ENCODE data around the gene OSBPL5.
"Not testable (repeated sequence)": the region's sequence is repeated elsewhere in the genome, so short reads cannot be mapped to it uniquely, and the experiment has no call there.

OSBPL5 gene

GRCh38 chr11:3080104-3080503, 85.0 kb downstream of the OSBPL5 start:
- no peak for DNase-seq

DNA sequence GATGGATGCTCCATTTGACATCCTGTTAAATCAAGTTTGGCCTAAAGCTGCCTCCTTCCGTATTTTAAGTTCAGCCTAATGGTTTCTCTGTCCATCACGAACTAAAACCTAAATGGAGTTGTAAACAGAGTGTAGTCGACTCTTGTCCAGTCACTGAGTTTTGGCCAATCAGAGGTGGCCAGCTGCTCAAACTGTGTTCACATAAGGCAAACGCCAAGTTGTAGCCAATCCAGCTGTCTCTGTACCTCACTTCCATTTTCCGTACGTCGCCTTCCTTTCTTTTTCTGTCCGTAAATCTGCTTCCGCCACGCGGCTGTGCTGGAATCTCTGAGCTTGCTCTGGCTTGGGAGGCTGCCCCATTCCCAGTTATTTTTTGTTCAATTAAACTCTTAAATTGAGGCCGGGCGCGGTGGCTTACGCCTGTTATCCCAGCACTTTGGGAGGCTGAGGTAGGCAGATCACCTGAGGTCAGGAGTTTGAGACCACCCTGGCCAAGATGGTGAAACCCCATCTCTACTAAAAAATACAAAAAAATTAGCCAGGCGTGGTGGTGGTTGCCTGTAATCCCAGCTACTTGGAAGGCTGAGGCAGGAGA, 87.2 kb downstream of the OSBPL5 start:
- no peak for DNase-seq

DNA sequence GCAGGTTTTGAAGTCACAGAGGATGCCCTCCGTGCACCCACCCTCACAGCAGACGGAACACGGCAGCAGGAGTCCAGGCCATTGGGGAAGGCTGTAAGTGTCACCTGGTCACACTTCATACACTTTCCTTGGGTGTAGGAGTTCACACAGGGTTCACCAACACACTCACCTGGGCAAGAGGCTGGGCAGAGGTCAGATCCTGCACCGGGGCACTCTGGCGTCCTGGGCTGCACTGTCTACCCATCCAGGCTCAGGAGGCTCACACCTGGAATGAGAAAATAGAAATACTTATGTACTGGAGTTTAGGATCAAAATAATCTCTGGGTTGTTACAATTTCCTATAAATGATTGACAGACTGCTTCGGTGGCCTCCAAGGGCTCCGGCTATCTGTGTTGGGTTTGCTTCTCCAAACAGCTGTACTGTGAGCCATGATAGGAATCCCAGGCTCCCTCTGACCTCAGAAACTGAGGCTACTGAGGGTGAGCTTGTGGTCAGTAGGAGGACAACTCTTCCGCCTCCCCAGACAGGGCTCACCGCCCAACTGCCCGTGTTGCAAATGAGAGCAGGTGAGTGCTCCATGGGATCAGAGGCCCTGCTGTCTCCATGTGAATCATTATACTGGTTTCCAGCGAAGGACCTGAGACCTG, 87.8 kb downstream of the OSBPL5 start:
- no peak for DNase-seq

- DNase-seq = no peak
Observed at GRCh38 chr11:3074912-3075589, 90.1 kb downstream of the OSBPL5 start.

DNA sequence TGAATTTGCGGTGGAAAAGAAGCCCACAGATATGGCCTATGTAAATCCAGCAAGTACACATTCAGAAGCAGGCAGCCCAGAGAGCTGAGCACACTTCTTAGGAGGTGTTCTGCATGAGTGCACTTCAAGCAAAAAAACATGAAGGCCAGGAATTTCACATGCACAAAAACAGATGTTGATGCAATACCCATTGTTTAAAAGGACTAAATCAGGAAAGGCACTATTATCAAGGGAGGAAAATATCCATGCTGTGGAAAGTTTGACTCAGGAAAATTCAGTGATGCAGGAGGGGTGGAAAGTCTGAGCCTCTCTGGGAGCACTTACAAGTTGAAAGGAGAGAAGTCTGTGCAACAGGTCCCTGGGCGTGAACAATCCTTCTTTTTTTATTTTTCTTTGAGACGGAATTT, 92.1 kb downstream of the OSBPL5 start:
- no peak for DNase-seq

DNA sequence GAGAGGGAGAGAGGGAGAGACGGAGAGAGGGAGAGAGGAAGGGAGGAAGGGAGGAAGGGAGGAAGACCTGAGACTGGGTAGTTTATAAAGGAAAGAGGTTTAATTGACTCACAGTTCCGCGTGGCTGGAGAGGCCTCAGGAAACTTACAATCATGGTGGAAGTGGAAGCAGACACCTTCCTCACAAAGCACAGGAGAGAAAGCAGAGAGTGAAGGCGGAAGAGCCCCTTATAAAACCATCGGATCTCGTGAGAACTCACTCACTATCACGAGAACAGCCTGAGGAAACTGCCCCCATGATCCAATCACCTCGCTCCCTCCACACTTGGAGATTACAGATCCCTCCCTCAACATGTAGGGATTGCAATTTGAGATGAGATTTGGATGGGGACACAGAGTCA, 95.7 kb downstream of the OSBPL5 start:
- DNase-seq = no peak

GRCh38 chr11:3066308-3066707, 98.8 kb downstream of the OSBPL5 start:
- not testable (repeated sequence) for DNase-seq

DNA sequence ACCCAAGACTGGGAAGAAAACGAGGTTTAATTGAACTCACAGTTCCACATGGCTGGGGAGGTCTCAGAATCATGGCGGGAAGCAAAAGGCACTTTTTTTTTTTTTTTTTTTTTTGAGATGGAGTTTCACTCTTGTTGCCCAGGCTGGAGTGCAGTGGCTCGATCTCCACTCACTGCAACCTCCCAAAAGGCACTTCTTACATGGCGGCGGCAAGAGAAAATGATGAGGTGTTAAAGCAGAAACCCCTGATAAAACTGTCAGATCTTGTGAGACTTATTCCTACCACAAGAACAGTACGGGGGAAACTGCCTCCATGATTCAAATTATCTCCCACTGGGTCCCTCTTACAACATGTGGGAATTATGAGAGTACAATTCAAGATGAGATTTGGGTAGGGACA, 100.4 kb downstream of the OSBPL5 start:
- DNase-seq = not testable (repeated sequence)

GRCh38 chr11:3063876-3064275, 101.2 kb downstream of the OSBPL5 start:
- DNase-seq = not testable (repeated sequence)

GRCh38 chr11:3063432-3063831, 101.7 kb downstream of the OSBPL5 start:
- DNase-seq = peak in 1 of 2 donors; percentile 36

DNA sequence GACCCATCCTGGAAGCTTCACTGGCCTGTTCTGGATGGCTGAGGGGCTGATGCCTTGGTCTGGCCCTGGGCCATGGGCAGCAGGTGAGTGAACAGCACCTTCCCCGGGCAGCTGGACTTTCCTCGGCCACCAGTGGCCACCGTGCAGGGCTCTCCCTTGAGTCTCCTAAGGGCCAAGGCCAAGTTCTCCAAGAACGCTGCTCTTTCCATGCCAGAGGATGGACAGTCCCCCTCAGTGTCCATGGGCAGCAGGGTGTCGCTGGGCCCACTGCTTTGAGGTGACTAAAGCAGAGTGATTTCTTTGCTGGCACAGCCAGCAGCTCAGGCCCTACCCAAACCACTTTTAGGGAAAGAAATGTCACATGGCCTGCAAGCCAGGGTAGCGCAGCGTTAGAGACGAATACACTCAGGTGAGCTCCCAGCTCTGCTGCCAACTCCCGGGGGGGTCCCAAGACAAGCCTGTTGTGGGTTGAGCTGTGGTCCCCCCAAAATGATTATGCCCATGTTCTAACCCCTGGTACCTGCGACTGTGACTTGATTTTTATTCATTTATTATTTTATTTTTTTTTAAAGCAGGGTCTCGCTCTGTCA, 104.6 kb downstream of the OSBPL5 start:
- no peak for DNase-seq

- DNase-seq = peak in 1 of 2 donors; percentile 22
Observed at GRCh38 chr11:3058753-3059664, 106.1 kb downstream of the OSBPL5 start.

DNA sequence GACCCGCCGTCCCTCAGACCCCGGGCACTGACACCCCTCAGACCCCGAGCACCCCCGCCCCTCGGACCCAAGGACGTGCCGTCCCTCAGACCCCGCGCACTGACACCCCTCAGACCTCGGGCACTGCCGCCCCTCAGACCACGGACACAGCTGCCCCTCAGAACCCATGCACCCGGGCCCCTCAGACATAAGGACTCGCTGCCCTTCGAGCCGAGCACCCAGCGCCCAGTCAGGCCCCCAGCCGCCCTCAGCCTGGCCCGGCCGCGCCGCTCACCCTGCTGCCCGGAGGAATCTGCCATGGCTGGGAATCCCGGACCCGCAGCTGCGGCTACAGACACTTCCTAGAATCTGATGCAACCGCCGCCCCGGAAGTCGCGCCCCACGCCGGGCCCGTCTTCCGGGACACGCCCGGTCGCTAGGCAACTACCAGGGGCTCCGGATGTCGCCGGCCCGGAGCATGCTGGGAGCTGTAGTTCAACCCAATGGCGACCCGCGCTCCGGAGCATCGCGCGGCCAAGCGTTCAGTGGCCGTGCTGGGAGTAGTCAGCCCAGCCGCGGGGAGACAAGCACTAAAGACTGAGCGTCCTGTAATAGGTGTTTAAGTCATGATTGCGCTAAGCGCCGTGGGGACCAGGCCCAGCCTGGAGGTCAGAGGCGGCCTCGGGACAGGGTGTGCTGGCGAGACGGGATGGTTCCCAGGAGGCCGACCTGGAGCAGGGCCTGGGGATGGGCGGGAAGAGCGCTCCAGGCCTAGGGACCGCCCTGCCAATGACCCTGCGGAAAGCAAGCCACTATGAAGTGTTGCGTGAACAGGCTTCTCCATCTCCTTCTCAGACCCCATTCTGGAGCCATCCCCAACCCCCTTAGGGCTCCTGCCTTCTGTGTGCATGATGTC, 107.8 kb downstream of the OSBPL5 start, which contains the start of gene CARS1:
Gene CARS1 (minus strand): TSS at position 355 of the 895 bp plus-strand sequence. CDS start 56 bp downstream, at position 299.
- DNase-seq = peak; percentile 92 to 93

GRCh38 chr11:3056296-3057068, 108.6 kb downstream of the OSBPL5 start:
- DNase-seq = peak in 1 of 2 donors; percentile 10

- DNase-seq = no peak
Observed at GRCh38 chr11:3055891-3056290, 109.2 kb downstream of the OSBPL5 start.

GRCh38 chr11:3052567-3052966, 112.5 kb downstream of the OSBPL5 start:
- DNase-seq = no peak

DNA sequence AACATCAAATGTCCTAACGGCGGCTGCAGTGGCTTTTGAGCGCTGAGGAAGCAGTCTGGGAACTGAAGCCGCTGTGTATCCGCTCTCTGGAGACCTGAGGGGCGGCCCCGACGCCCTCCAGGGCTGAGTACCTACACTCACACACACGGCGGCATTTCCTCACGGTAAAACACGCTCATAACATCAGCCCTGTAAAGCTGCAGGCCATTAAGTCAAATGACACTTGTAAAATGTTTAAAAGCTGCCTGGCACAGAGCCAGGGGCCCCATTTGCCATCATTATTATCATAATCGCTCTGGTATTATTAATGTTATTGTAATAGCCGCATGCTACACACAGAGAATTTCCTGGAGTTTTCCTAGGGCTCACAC, 113.0 kb downstream of the OSBPL5 start:
- DNase-seq = no peak

- DNase-seq = no peak
Observed at GRCh38 chr11:3051196-3052108, 113.7 kb downstream of the OSBPL5 start.

- DNase-seq = no peak
Observed at GRCh38 chr11:3050386-3051195, 114.5 kb downstream of the OSBPL5 start.
